AG09319 (cell line): ENCODE results near the gene NEXMIF.

ENCODE experiments used
- DNase-seq: peaks from one replicate; pipeline ENCODE4 v3.0.0-alpha.2; 2010; ENCODE audit warnings: low read depth; ENCODE audit errors: extremely low read depth
- CTCF ChIP-seq: IDR thresholded peaks from 2 replicates; pipeline ENCODE4 v1.5.1; 2011; ENCODE audit warnings: low read depth, mild to moderate bottlenecking, inconsistent platforms, low read length, moderate library complexity

Gene NEXMIF

GRCh38 chrX:74684466-74684865 lies 240.8 kb downstream of the NEXMIF start:
- TF ChIP-seq CTCF, result no peak
- DNase-seq, result no peak
